ENCODE data around the gene SLC13A2. TPM values are rescaled to one million over a fixed set of nuclear protein-coding genes. Genes with fewer than 3 reads are reported as not detected.
"Not testable (repeated sequence)": the region's sequence is repeated elsewhere in the genome, so short reads cannot be mapped to it uniquely, and the experiment has no call there.

SLC13A2 gene
- total RNA-seq = under 1 TPM; 0.79 to 0.93 TPM
- polyA plus RNA-seq (ENCODE audit: insufficient read depth, low read depth, low replicate concordance) = 0.44 TPM
- long read RNA-seq, donor 1 = 0 reads
- long read RNA-seq, donor 2 = 0 reads

GRCh38 chr17:28473542-28473941 is at the start of gene SLC13A2:
Gene SLC13A2 (plus strand): TSS chr17:28473644. CDS start chr17:28473713, 69 bp downstream.
- Histone ChIP-seq H3K36me3 (ENCODE audit: low read depth, missing control alignments) (no peaks in the 10 kb centered on the region), H3K4me3 (no peak within 1 kb of the TSS), H3K27me3 (no peaks in the 10 kb centered on the region), H3K27ac (no peak within 1 kb of the TSS), H3K4me1 (no peaks in the 10 kb centered on the region), H3K9me3 (no peaks in the 10 kb centered on the region)
- intact Hi-C loops (cut with DNase I; ENCODE audit: low total_unique reads) = no loop called here
- TF ChIP-seq CTCF (IDR thresholded peaks at IDR 0.05) = no peak
- TF ChIP-seq POLR2A (IDR thresholded peaks at IDR 0.05) = no peak
- 72 to 75% methylated on average over 5 of the region's 5 CpGs for WGBS, 2 donors
- no peak for DNase-seq

- Histone ChIP-seq H3K9me3 (no peaks in the 10 kb centered on the region), H3K36me3 (ENCODE audit: low read depth, missing control alignments) (no peaks in the 10 kb centered on the region), H3K4me1 (no peaks in the 10 kb centered on the region), H3K27me3 (no peaks in the 10 kb centered on the region), H3K27ac (no peak overlapping the region), H3K4me3 (no peak overlapping the region)
- DNase-seq = no peak
- intact Hi-C loops (cut with DNase I; ENCODE audit: low total_unique reads) = no loop called here
- no peak for TF ChIP-seq POLR2A (IDR thresholded peaks at IDR 0.05)
- TF ChIP-seq CTCF (IDR thresholded peaks at IDR 0.05) = no peak
- 69 to 74% methylated on average over 13 of the region's 13 CpGs for WGBS, 2 donors
These were observed 48.2 kb upstream of the SLC13A2 start for GRCh38 chr17:28425206-28425605.

- TF ChIP-seq POLR2A (IDR thresholded peaks at IDR 0.05) (no peak), CTCF (IDR thresholded peaks at IDR 0.05) (no peak)
- DNase-seq = no peak
These were observed 47.3 kb upstream of the SLC13A2 start for GRCh38 chr17:28426081-28426519.

GRCh38 chr17:28427371-28427770 is 46.1 kb upstream of the SLC13A2 start:
- TF ChIP-seq CTCF (IDR thresholded peaks at IDR 0.05) = no peak
- TF ChIP-seq POLR2A (IDR thresholded peaks at IDR 0.05) = no peak
- 91% methylated on average over 5 of the region's 5 CpGs for WGBS, 2 donors
- Histone ChIP-seq H3K4me1 (no peaks in the 10 kb centered on the region), H3K9me3 (no peaks in the 10 kb centered on the region), H3K27me3 (no peaks in the 10 kb centered on the region), H3K36me3 (ENCODE audit: low read depth, missing control alignments) (no peaks in the 10 kb centered on the region), H3K4me3 (no peak overlapping the region), H3K27ac (no peak overlapping the region)
- intact Hi-C loops (cut with DNase I; ENCODE audit: low total_unique reads) = no loop called here
- no peak for DNase-seq

More at GRCh38 chr17:28426081-28426519, 47.3 kb upstream of the SLC13A2 start:
- Histone ChIP-seq H3K27me3 (no peaks in the 10 kb centered on the region), H3K4me3 (no peak overlapping the region), H3K27ac (no peak overlapping the region), H3K4me1 (no peaks in the 10 kb centered on the region), H3K9me3 (no peaks in the 10 kb centered on the region), H3K36me3 (ENCODE audit: low read depth, missing control alignments) (no peaks in the 10 kb centered on the region)
- intact Hi-C loops (cut with DNase I; ENCODE audit: low total_unique reads) = no loop called here
- 53 to 77% methylated on average over 9 of the region's 9 CpGs for WGBS, 2 donors

GRCh38 chr17:28427982-28428381 is 45.5 kb upstream of the SLC13A2 start:
- H3K36me3 ChIP-seq (ENCODE audit: low read depth, missing control alignments); H3K4me3 ChIP-seq; DNase-seq; H3K27ac ChIP-seq; H3K9me3 ChIP-seq; H3K4me1 ChIP-seq; intact Hi-C loops (cut with DNase I; ENCODE audit: low total_unique reads); H3K27me3 ChIP-seq: not testable (repeated sequence)
- whole genome bisulfite sequencing, 2 donors = 86% methylated on average over 4 of the region's 4 CpGs

Data from testis (tissue), 5 donors.